UCSD-AML1 (cell line): ENCODE results near the gene LIPN.
"Not testable (repeated sequence)": the region's sequence is repeated elsewhere in the genome, so short reads cannot be mapped to it uniquely, and the experiment has no call there.

Experiments used
- DNase-seq: peaks from one replicate; lab custom pipeline; 2025; ENCODE audit not compliant: unreplicated experiment; lab: John Stamatoyannopoulos, UW

LIPN gene

GRCh38 chr10:88759366-88760101, at the start of gene LIPN:
TSS of gene LIPN (plus strand) at chr10:88760020. CDS start at chr10:88761406, 1,386 bp downstream.
- no peak for DNase-seq

DNA sequence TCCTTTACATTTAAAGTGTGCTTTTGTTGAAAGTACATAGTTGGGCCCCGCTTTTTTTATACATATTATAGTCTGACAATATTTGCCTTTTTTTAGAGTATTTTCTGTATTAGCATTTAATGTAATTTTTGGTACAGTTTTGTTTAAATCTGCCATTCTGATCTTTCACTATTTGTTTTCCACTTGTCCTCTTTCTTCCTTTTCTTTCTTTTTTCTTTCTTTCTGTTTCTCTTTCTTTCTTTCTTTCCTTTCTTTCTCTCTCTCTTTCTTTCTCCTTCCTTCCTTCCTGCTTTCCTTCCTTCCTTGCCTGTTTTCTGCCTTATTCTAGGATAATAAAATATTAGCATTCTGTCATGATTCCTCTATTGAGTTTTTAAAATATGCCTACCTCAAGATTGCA, 44.3 kb upstream of the LIPN start:
- no peak for DNase-seq

- no peak for DNase-seq
These were observed 38.4 kb upstream of the LIPN start for GRCh38 chr10:88721392-88721791.

GRCh38 chr10:88725798-88726197, 34.0 kb upstream of the LIPN start:
- no peak for DNase-seq

- peak; percentile 33 for DNase-seq
These were observed 31.6 kb upstream of the LIPN start for GRCh38 chr10:88728107-88728763.

GRCh38 chr10:88730864-88731263, 29.0 kb upstream of the LIPN start:
- no peak for DNase-seq

DNA sequence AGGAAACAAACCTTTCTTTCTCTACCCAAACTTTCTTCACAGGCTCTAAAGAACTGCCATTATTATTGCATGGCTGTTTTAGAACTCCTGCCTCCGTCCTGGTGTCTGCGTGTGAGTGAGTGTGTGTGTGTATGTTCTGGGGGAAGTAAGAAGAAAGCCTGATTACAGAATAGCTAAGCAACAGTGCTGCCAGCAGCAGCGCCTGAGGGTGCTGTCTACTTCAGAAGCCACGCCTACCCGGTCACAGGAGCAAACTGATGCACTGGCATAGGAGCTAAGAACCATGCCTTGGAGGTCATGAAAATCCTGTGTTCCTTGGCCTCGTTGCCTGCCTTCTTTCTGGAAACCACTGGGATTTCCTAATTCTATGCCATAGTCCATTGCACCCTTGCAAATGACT, 28.5 kb upstream of the LIPN start:
- DNase-seq, result peak; percentile 32

GRCh38 chr10:88733215-88733614, 26.6 kb upstream of the LIPN start:
- no peak for DNase-seq

- no peak for DNase-seq
These were observed 24.2 kb upstream of the LIPN start for GRCh38 chr10:88735661-88736060.

DNA sequence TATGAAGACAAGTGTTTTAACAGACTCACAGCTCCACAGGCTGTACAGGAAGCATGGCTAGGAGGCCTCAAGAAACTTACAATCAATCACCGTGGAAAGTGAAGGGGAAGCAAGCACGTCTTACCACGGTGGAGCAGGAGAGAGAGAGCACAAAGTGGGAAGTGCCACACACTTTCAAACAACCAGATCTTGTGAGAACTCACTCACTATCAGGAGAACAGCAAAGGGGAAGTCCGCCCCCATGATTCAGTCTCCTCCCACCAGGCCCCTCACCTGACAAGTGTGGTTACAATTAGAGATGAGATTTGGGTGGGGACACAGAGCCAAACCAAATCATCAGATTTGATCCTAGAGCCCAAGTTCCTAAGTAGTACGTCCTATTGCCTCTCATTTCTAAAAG, 17.9 kb upstream of the LIPN start:
- not testable (repeated sequence) for DNase-seq

- DNase-seq, result no peak
These were observed 17.4 kb upstream of the LIPN start for GRCh38 chr10:88742448-88742847.

DNA sequence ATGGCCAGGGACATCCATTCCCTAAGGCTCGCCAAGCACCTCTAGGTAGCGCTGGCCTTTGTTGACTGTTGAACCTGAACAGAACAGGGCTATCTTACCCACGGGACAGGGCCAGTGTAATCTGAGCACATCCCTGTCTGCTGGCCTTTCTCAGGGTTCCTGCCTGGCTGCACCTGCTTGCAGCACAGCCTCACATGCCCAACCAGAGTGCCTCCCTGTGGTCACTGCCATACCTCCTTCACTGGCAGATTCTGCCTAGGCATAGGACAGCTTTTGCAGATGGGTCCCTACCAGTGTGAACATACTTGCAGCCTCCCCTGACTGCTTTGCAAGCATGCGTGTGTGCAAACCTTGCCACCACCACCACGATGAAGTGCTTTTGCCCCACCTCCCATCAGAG, 15.8 kb upstream of the LIPN start:
- no peak for DNase-seq

GRCh38 chr10:88745633-88746032, 14.2 kb upstream of the LIPN start:
- DNase-seq, result no peak

- DNase-seq, result no peak
These were observed 5.5 kb upstream of the LIPN start for GRCh38 chr10:88754287-88754686.

DNA sequence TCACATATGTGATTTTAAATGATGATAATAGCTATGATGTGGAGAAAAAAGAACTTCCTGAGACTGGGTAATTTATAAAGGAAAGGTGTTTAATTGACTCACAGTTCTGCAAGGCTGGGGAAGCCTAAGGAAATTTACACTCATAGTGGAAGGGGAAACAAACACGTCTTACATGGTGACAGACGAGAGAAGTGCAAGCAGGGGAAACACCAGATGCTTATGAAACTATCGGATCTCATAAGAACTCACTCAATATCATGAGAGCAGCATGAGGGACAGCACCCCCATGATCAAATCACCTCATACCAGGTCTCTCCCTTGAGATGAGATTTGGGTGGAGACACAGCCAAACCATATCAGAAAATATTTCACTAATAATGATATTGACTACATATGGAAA, 4.1 kb upstream of the LIPN start:
- no peak for DNase-seq

DNA sequence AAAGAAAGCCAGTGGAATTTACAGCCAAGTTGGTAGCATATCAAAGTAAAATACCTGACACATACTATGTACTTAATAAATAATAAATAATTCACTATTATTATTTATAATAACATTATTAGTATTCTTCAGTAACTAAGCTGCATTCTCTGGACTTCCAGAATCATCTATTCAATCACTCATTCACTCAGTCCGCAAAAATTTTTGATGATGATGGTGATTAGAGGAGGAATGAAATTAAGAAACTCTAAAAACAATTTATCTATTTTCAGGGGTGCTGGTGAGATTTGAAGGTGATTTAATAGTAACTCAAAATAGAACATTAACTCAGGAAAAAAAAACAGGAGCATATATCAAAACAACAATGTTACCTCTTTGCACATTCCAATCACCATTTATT, 3.2 kb upstream of the LIPN start:
- no peak for DNase-seq

DNA sequence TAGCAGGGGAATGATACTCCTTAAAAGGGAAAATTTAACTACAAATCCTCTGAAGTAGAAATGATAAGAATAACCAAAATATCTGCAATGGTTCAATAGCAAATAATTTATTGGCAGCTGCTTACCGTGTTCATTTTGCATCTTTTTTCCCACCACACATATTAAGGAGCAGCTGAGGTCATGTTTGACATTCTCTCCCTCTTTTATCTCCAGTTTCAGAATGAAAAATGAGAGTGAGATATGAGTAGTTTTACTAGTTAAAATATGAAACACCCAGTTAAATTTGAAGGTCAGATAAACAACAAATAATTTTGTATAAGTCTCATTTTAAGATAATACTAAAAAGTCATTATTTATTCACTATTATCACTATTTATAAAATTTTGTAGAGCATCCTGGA, 3.1 kb downstream of the LIPN start:
- DNase-seq, result no peak

- DNase-seq, result no peak
These were observed 3.6 kb downstream of the LIPN start for GRCh38 chr10:88763441-88763840.

GRCh38 chr10:88764110-88764509, 4.3 kb downstream of the LIPN start:
- DNase-seq, result no peak

- no peak for DNase-seq
These were observed 6.0 kb downstream of the LIPN start for GRCh38 chr10:88765816-88766215.

GRCh38 chr10:88769384-88769783, 9.6 kb downstream of the LIPN start:
- no peak for DNase-seq

DNA sequence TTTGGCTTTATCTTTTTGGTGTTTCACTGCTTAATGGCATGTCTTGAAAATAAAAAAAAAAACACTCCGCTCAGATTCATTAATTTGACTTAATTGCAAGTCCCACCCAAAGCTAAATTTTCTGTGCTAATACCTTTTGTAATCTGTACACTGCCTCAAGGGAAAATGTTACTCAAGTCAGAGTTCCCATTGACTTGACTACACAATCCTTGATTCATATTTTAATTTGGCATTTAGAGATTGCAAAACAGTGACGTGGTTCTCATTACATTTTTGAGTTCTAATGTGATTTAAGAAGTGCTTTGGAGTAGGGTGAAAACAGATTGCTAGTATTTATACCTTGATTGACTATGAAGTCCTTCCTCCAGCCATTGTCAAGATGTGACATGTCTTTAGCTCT, 21.4 kb downstream of the LIPN start:
- DNase-seq, result no peak

DNA sequence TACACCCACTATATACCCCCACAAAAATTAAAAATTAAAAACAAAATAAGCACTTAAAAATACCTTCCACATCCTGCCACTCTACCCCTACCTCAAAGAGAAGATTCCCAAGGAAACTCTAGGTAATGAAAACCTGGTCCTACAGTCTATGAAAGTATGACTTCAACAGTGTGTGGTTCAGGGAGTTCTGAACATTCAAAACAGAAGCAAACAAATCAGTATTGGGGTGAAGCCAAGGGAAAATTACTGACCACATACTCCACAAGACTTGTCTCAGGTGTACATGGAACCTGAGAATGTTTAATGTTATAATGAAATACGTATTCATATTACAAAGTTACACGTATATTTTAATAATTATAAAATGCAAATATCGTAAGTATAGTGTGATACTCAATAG, 22.4 kb downstream of the LIPN start:
- no peak for DNase-seq
